K562 (cell line): ENCODE results near the gene COPS6. TPM values are rescaled to one million over a fixed set of nuclear protein-coding genes. Genes with fewer than 3 reads are reported as not detected.

Experiments
- ARID2 ChIP-seq: fragments of 450-650 bp; IDR thresholded peaks from 2 replicates; pipeline ENCODE4 v1.6.1; 2017; ENCODE audit warnings: antibody characterized with exemption, mild to moderate bottlenecking
- BACH1 ChIP-seq: fragments of 200-800 bp; sonication (Bioruptor generic); IDR thresholded peaks from 2 replicates; pipeline ENCODE4 v1.6.1; 2016; ENCODE audit warnings: missing genetic modification characterization, missing compliant biosample characterization
- CHAMP1 ChIP-seq: fragments of 450-650 bp; IDR thresholded peaks from 2 replicates; pipeline ENCODE4 v1.6.1; 2016; ENCODE audit warnings: mild to moderate bottlenecking
- CHCHD3 ChIP-seq: fragments of 250-450 bp; sonication (Bioruptor Pico); IDR thresholded peaks from 2 replicates; pipeline ENCODE4 v2.1.2; 2022; ENCODE audit warnings: mild to moderate bottlenecking
- CXXC5 ChIP-seq: fragments of 250-450 bp; sonication (Bioruptor Pico); IDR thresholded peaks from 2 replicates; pipeline ENCODE4 v1.8.0; 2022; ENCODE audit warnings: inconsistent platforms, mild to moderate bottlenecking, moderate library complexity
- DDX20 ChIP-seq: fragments of 450-650 bp; IDR thresholded peaks from 2 replicates; pipeline ENCODE4 v1.6.1; 2016; ENCODE audit warnings: missing genetic modification characterization, low read depth, mild to moderate bottlenecking, missing compliant biosample characterization, moderate library complexity
- ETS1 ChIP-seq: conservative IDR thresholded peaks from 2 replicates; pipeline ENCODE4 v1.6.1; 2011; ENCODE audit warnings: low read depth, mild to moderate bottlenecking, low read length; ENCODE audit not compliant: control insufficient read depth
- HEY1 ChIP-seq: fragments of 250-450 bp; sonication (Bioruptor Pico); IDR thresholded peaks from 2 replicates; pipeline ENCODE4 v1.5.0; 2020; ENCODE audit warnings: mild to moderate bottlenecking, moderate library complexity, borderline replicate concordance
- MBD1 ChIP-seq: fragments of 250-450 bp; sonication (Bioruptor Pico); IDR thresholded peaks from 2 replicates; pipeline ENCODE4 v1.8.0; 2022; ENCODE audit warnings: inconsistent platforms
- MLLT1 ChIP-seq, 2 experiments: fragments of 450-650 bp; IDR thresholded peaks; 2 replicates each; pipeline ENCODE4 v1.6.1; 2016
- MNT ChIP-seq, 2 experiments: fragments of 450-650 bp; conservative IDR thresholded peaks; 2 replicates each; pipeline ENCODE4 v1.6.1; 2017; ENCODE audit warnings: mild to moderate bottlenecking in 2 of 2, moderate library complexity in 2 of 2
- SNIP1 ChIP-seq: fragments of 450-650 bp; IDR thresholded peaks from 2 replicates; pipeline ENCODE4 v1.7.1; 2017; ENCODE audit warnings: low read depth, mild to moderate bottlenecking
- SP2 ChIP-seq: IDR thresholded peaks from 2 replicates; pipeline ENCODE4 v1.6.1; 2011; ENCODE audit warnings: mild to moderate bottlenecking, low read depth, low read length, moderate library complexity; ENCODE audit not compliant: poor library complexity, severe bottlenecking; ENCODE audit errors: extremely low read depth
- TEAD1 ChIP-seq, 2 experiments: fragments of 450-650 bp in 1 of 2; sonication (generic) in 1 of 2; formaldehyde crosslinking; IDR thresholded peaks; 2 replicates each; pipeline versions ENCODE4 v1.4.0 to v1.8.0; 2020 to 2022; ENCODE audit warnings: mild to moderate bottlenecking in 2 of 2, missing genetic modification reagents in 1 of 2
- ZKSCAN8 ChIP-seq: fragments of 200-800 bp; sonication (Bioruptor generic); IDR thresholded peaks from 2 replicates; pipeline ENCODE4 v1.6.1; 2016; ENCODE audit warnings: missing genetic modification characterization, missing compliant biosample characterization
- ZNF766 ChIP-seq: fragments of 200-800 bp; sonication (Bioruptor generic); conservative IDR thresholded peaks from 2 replicates; pipeline ENCODE4 v1.6.1; 2016; ENCODE audit warnings: missing genetic modification characterization, missing compliant biosample characterization
- polyA plus RNA-seq, 8 experiments: library from polyadenylated mRNA; depleted of rRNA in 4 of 8; stranded (reverse) in 5 of 8; unstranded in 3 of 8; fragments of >200 nt; fragmentation: Nextera tagmentation in 2 of 8; fragmentation: Illumina TruSeq in 1 of 8; extraction: Ambion mirVana in 2 of 8; extraction: Trizol in 1 of 8; gene quantifications; 2 replicates each; pipeline versions ENCODE4 v1.2.1 to v1.2.3, GENCODE V29; 2011 to 2014; ENCODE audit warnings: inconsistent platforms in 1 of 8, missing spikeins in 1 of 8
- total RNA-seq, 7 experiments: library from RNA; depleted of rRNA in 6 of 7; stranded (reverse); fragments of >200 nt in 6 of 7; fragmentation: Illumina TruSeq in 2 of 7; extraction: Trizol in 2 of 7; gene quantifications; 2 replicates each; pipeline versions ENCODE4 v1.2.1 to v1.2.3, GENCODE V29; 2011 to 2021; ENCODE audit warnings: low replicate concordance in 1 of 7

Gene COPS6
- total and polyA plus RNA-seq, 9 of the 15 experiments (the other 6 are each of a cell fraction or from before 2014, with no cell fraction given) = 63.0 to 331 (median 168) TPM

- TF ChIP-seq MLLT1 (IDR thresholded peaks at IDR 0.05) (peak; percentile 46 to 86; a peak in 2 of 4 replicates), CHCHD3 (CRISPR knock-in tag) (no peak), CXXC5 (CRISPR knock-in tag) (peak; percentile 96), ZNF766 (CRISPR knock-in tag) (peak; percentile 58; the same call in 1 of the 2 replicates), SNIP1 (no peak), MNT (conservative IDR thresholded peaks at IDR 0.05) (peak; percentile 89 to 92), CHAMP1 (no peak), TEAD1 (CRISPR knock-in tag; IDR thresholded peaks at IDR 0.05) (peak in 1 of 2 experiments; percentile 87; a peak in 1 of 4 replicates), MBD1 (CRISPR knock-in tag) (no peak), ARID2 (no peak), ETS1 (peak; percentile 43), HEY1 (CRISPR knock-in tag) (no peak), DDX20 (no peak), BACH1 (tag) (no peak), SP2 (peak; percentile 64), ZKSCAN8 (CRISPR knock-in tag) (no peak)
These were observed 12.5 kb downstream of the COPS6 start, which contains the start of the genes AP4M1 and MCM7 (continued) for GRCh38 chr7:100101016-100101862.
